ENCODE results near the gene ZWILCH.
"Not testable (repeated sequence)": the region's sequence is repeated elsewhere in the genome, so short reads cannot be mapped to it uniquely, and the experiment has no call there.

The ZWILCH gene

GRCh38 chr15:66587020-66587419 is 81.9 kb downstream of the ZWILCH start:
- DNase-seq = no peak

GRCh38 chr15:66587749-66588148 is 82.6 kb downstream of the ZWILCH start:
- DNase-seq = no peak

- DNase-seq = no peak
Observed at GRCh38 chr15:66588537-66588936, 83.4 kb downstream of the ZWILCH start.

GRCh38 chr15:66588971-66589370 is 83.8 kb downstream of the ZWILCH start:
- DNase-seq = no peak

- not testable (repeated sequence) for DNase-seq
Observed at GRCh38 chr15:66589429-66589828, 84.3 kb downstream of the ZWILCH start.

GRCh38 chr15:66590435-66590834 is 85.3 kb downstream of the ZWILCH start:
- no peak for DNase-seq

GRCh38 chr15:66591322-66591862 is 86.3 kb downstream of the ZWILCH start:
- no peak for DNase-seq

- no peak for DNase-seq
Observed at GRCh38 chr15:66592505-66593218, 87.5 kb downstream of the ZWILCH start.

- DNase-seq = no peak
Observed at GRCh38 chr15:66593219-66593780, 88.2 kb downstream of the ZWILCH start.

GRCh38 chr15:66594344-66594743 is 89.2 kb downstream of the ZWILCH start:
- no peak for DNase-seq

GRCh38 chr15:66594836-66595235 is 89.7 kb downstream of the ZWILCH start:
- no peak for DNase-seq

GRCh38 chr15:66595332-66595731 is 90.2 kb downstream of the ZWILCH start:
- DNase-seq = no peak

GRCh38 chr15:66595931-66596545 is 90.9 kb downstream of the ZWILCH start:
- no peak for DNase-seq

- no peak for DNase-seq
Observed at GRCh38 chr15:66598095-66598815, 93.1 kb downstream of the ZWILCH start.
